ENCODE measurements around the gene TXNRD1. TPM values are rescaled to one million over a fixed set of nuclear protein-coding genes. Genes with fewer than 3 reads are reported as not detected.

TXNRD1 gene
- total RNA-seq, 1 experiment from 2014 or later, result 327 TPM

- ChIA-PET POLR2A (interaction anchor here (0.6 to 1.8 kb wide), 6 partner anchors 8 to 229 kb away, joined by 3 to 6 read pairs (median 4); no protein-coding TSS in a partner anchor), RAD21 (ENCODE audit: low non-redundant PET in 1 of 2, low total read pairs in 2 of 2, uncharacterized antibody in 2 of 2, unreplicated experiment in 2 of 2) (no interaction called here), CTCF (no interaction called here)
- ATAC-seq, result no peak
- no peaks in the 10 kb centered on the region for H3K36me3 ChIP-seq (ENCODE audit: control insufficient read depth in 1 of 2, insufficient read depth in 2 of 2, low read length in 2 of 2)
- no peak overlapping the region for H3K9ac ChIP-seq (ENCODE audit: low read length)
- no peak for DNase-seq (ENCODE audit: low read depth, low spot score)
- H3K4me3 ChIP-seq (replicated peaks in 1 of 2; ENCODE audit: low read depth in 1 of 2, low read length in 2 of 2), result no peak overlapping the region
- peaks cover 2 to 11% of the 10 kb centered on the region in 2 experiments; a peak in 3 of 4 replicates for H3K4me1 ChIP-seq (ENCODE audit: control insufficient read depth in 1 of 2, insufficient read depth in 2 of 2, low read length in 2 of 2)
- H3K79me2 ChIP-seq (ENCODE audit: insufficient read depth, low read length), result no peaks in the 10 kb centered on the region
- no peak overlapping the region for H2AFZ ChIP-seq (ENCODE audit: low read depth, low read length, poor library complexity, severe bottlenecking)
- no TSS peak for BruUV-seq (replicated peaks)
- no peaks in the 10 kb centered on the region for H3K27me3 ChIP-seq (ENCODE audit: insufficient read depth, low read length)
- intact Hi-C loops (cut with micrococcal nuclease), result no loop called here
- H4K20me1 ChIP-seq (ENCODE audit: insufficient read depth), result no peaks in the 10 kb centered on the region
- no peak overlapping the region for H3K27ac ChIP-seq (ENCODE audit: low read depth, low read length)
- no peaks in the 10 kb centered on the region for H3K9me2 ChIP-seq (ENCODE audit: insufficient read depth)
- H3K9me3 ChIP-seq (ENCODE audit: control insufficient read depth in 1 of 2, insufficient read depth in 1 of 2, low read depth in 1 of 2, low read length in 2 of 2), result no peaks in the 10 kb centered on the region
- no peak overlapping the region for H3K4me2 ChIP-seq (ENCODE audit: low read length)
- TF ChIP-seq, protein P1, sequence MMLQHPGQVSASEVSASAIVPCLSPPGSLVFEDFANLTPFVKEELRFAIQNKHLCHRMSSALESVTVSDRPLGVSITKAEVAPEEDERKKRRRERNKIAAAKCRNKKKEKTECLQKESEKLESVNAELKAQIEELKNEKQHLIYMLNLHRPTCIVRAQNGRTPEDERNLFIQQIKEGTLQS (IDR thresholded peaks at IDR 0.05), result no peak
- TF ChIP-seq SRF (IDR thresholded peaks at IDR 0.05; ENCODE audit: low read depth), result no peak
- no peak for TF ChIP-seq CEBPB (IDR thresholded peaks at IDR 0.05; ENCODE audit: low read depth)
- no peak for TF ChIP-seq MAX (IDR thresholded peaks at IDR 0.05)
- TF ChIP-seq YY1 (IDR thresholded peaks at IDR 0.05; ENCODE audit: extremely low read depth, insufficient replicate concordance, low read depth, low read length), result no peak
- no peak for TF ChIP-seq CBX3 (IDR thresholded peaks at IDR 0.05; ENCODE audit: low read depth)
- no peak for TF ChIP-seq ELF1 (IDR thresholded peaks at IDR 0.05; ENCODE audit: borderline replicate concordance, low read depth)
- no peak for TF ChIP-seq POLR2A (IDR thresholded peaks at IDR 0.05; ENCODE audit: borderline replicate concordance, extremely low read depth, insufficient read depth, insufficient read length)
These were observed 34.3 kb downstream of the TXNRD1 start for GRCh38 chr12:104249898-104250297.

- H3K4me2 ChIP-seq (ENCODE audit: low read length), result no peak overlapping the region
- no peak overlapping the region for H3K27ac ChIP-seq (ENCODE audit: low read depth, low read length)
- H3K4me3 ChIP-seq (replicated peaks in 1 of 2; ENCODE audit: low read depth in 1 of 2, low read length in 2 of 2), result no peak overlapping the region
- no peaks in the 10 kb centered on the region for H3K27me3 ChIP-seq (ENCODE audit: insufficient read depth, low read length)
- ATAC-seq, result no peak
- ChIA-PET RAD21 (ENCODE audit: low non-redundant PET in 1 of 2, low total read pairs in 2 of 2, uncharacterized antibody in 2 of 2, unreplicated experiment in 2 of 2) (no interaction called here), CTCF (interaction anchor here (0.6 kb wide), 1 partner anchor 1095 kb away, joined by 3 read pairs; no protein-coding TSS in a partner anchor), POLR2A (interaction anchor here (1.2 to 1.8 kb wide), 3 partner anchors 13 to 31 kb away, joined by 5 to 6 read pairs (median 5); no protein-coding TSS in a partner anchor)
- H3K9me3 ChIP-seq (ENCODE audit: control insufficient read depth in 1 of 2, insufficient read depth in 1 of 2, low read depth in 1 of 2, low read length in 2 of 2), result no peaks in the 10 kb centered on the region
- H3K9me2 ChIP-seq (ENCODE audit: insufficient read depth), result no peaks in the 10 kb centered on the region
- peaks cover 5 to 16% of the 10 kb centered on the region in 2 experiments for H3K4me1 ChIP-seq (ENCODE audit: control insufficient read depth in 1 of 2, insufficient read depth in 2 of 2, low read length in 2 of 2)
- TF ChIP-seq CTCF (IDR thresholded peaks at IDR 0.05 in 2 of 3, conservative IDR thresholded peaks at IDR 0.05 in 1 of 3; ENCODE audit: borderline replicate concordance in 1 of 3, insufficient read depth in 1 of 3, low read depth in 2 of 3, low read length in 2 of 3), result no peak
- no peaks in the 10 kb centered on the region for H3K36me3 ChIP-seq (ENCODE audit: control insufficient read depth in 1 of 2, insufficient read depth in 2 of 2, low read length in 2 of 2)
- no TSS peak for BruUV-seq (replicated peaks)
- H2AFZ ChIP-seq (ENCODE audit: low read depth, low read length, poor library complexity, severe bottlenecking), result no peak overlapping the region
- H3K79me2 ChIP-seq (ENCODE audit: insufficient read depth, low read length), result no peaks in the 10 kb centered on the region
- intact Hi-C loops (cut with micrococcal nuclease), result no loop called here
- H3K9ac ChIP-seq (ENCODE audit: low read length), result no peak overlapping the region
- H4K20me1 ChIP-seq (ENCODE audit: insufficient read depth), result no peaks in the 10 kb centered on the region
- DNase-seq (ENCODE audit: low read depth, low spot score), result no peak
These were observed 35.0 kb downstream of the TXNRD1 start for GRCh38 chr12:104250366-104251125.
